HG03039 (cell line): ENCODE measurements around the gene FRMD3.

ENCODE experiments used
- ATAC-seq: cut with Tn5 transposase; IDR thresholded peaks from one replicate; pipeline ENCODE4 v1.9.1; 2021; ENCODE audit warnings: mild to moderate bottlenecking, moderate library complexity; ENCODE audit not compliant: unreplicated experiment

Gene FRMD3

GRCh38 chr9:83197591-83197990 is 340.6 kb downstream of the FRMD3 start:
- ATAC-seq: no peak

DNA sequence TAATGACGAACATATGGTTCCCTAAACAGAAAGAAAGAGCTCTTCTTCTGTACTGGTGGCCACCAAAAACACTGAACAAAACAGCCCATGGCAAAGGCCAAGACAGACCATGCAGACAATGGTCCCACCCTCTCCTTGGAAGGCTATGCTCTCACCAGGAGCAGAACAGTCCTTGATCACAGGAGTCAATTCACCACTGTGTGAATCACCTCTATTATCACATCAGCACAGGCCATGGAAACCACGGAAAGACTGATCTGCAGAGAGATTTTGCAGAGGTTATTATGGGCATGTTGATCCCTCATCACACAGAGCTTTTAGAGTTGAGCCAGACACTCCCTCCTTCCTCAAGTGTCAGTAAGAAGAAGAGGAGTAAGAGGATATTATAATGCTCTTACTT is 341.3 kb downstream of the FRMD3 start:
- ATAC-seq: no peak
